ENCODE data around the gene PDE3A.

Gene PDE3A

GRCh38 chr12:20443792-20444191 lies 75.5 kb downstream of the PDE3A start:
- no peak overlapping the region for H2BK12ac ChIP-seq (ENCODE audit: low read length)
- no peak overlapping the region for H3K4ac ChIP-seq (ENCODE audit: low read length)
- H3K23ac ChIP-seq (ENCODE audit: low read depth, low read length, poor library complexity) = no peak overlapping the region
- H3K4me3 ChIP-seq (ENCODE audit: low read length in 2 of 2) = no peak overlapping the region
- no peak overlapping the region for H3K9ac ChIP-seq (ENCODE audit: low read depth, low read length, poor library complexity)
- H3K79me1 ChIP-seq (ENCODE audit: low read depth, low read length) = no peaks in the 10 kb centered on the region
- no peak overlapping the region for H3K14ac ChIP-seq (ENCODE audit: low read length)
- H2BK5ac ChIP-seq (ENCODE audit: low read length) = no peak overlapping the region
- H4K91ac ChIP-seq (ENCODE audit: low read depth, low read length, poor library complexity) = no peak overlapping the region
- no peak overlapping the region for H2AK5ac ChIP-seq (ENCODE audit: low read depth, low read length)
- WGBS, 2 donors (ENCODE audit: extremely low coverage in 2 of 2, insufficient read length in 2 of 2, insufficient replicate concordance in 1 of 2) = no CpG with 5 or more reads among the region's 2 CpGs
- no peak for DNase-seq (ENCODE audit: low spot score)
- no peak overlapping the region for H2BK15ac ChIP-seq (ENCODE audit: low read length)
- H3K27me3 ChIP-seq (ENCODE audit: control insufficient read depth in 3 of 3, insufficient read depth in 3 of 3, low read depth in 1 of 3, low read length in 3 of 3) = no peaks in the 10 kb centered on the region
- H3K9me3 ChIP-seq (replicated peaks in 1 of 2; ENCODE audit: control insufficient read depth in 2 of 2, insufficient read depth in 1 of 2, low read depth in 1 of 2, low read length in 2 of 2) = peaks cover 0 to 1% of the 10 kb centered on the region in 2 donors
- no peak overlapping the region for H3K27ac ChIP-seq (replicated peaks; ENCODE audit: low read length)
- H3K18ac ChIP-seq (ENCODE audit: low read length) = no peak overlapping the region
- no peak overlapping the region for H3K4me2 ChIP-seq (ENCODE audit: insufficient read depth, low read length, poor library complexity, severe bottlenecking)
- H3K36me3 ChIP-seq (replicated peaks in 1 of 2; ENCODE audit: control insufficient read depth in 2 of 2, insufficient read depth in 2 of 2, low read length in 2 of 2) = peaks cover 0 to 1% of the 10 kb centered on the region in 2 donors
- H4K8ac ChIP-seq (ENCODE audit: low read depth, low read length) = no peak overlapping the region
- no peak overlapping the region for H2AFZ ChIP-seq (ENCODE audit: low read length)
- H2BK120ac ChIP-seq (ENCODE audit: low read depth, low read length) = no peak overlapping the region
- H3K4me1 ChIP-seq (ENCODE audit: control insufficient read depth in 2 of 2, insufficient read depth in 1 of 2, low read depth in 1 of 2, low read length in 2 of 2) = peaks cover 0 to 2% of the 10 kb centered on the region in 2 donors

GRCh38 chr12:20444595-20445170 lies 76.3 kb downstream of the PDE3A start:
- no peak overlapping the region for H2BK15ac ChIP-seq (ENCODE audit: low read length)
- no peak overlapping the region for H2BK12ac ChIP-seq (ENCODE audit: low read length)
- peaks cover 0 to 2% of the 10 kb centered on the region in 2 donors for H3K4me1 ChIP-seq (ENCODE audit: control insufficient read depth in 2 of 2, insufficient read depth in 1 of 2, low read depth in 1 of 2, low read length in 2 of 2)
- no CpG with 5 or more reads among the region's 6 CpGs for WGBS, 2 donors (ENCODE audit: extremely low coverage in 2 of 2, insufficient read length in 2 of 2, insufficient replicate concordance in 1 of 2)
- H3K27me3 ChIP-seq (ENCODE audit: control insufficient read depth in 3 of 3, insufficient read depth in 3 of 3, low read depth in 1 of 3, low read length in 3 of 3) = no peaks in the 10 kb centered on the region
- no peak overlapping the region for H3K14ac ChIP-seq (ENCODE audit: low read length)
- H3K27ac ChIP-seq (replicated peaks; ENCODE audit: low read length) = no peak overlapping the region
- H3K9me3 ChIP-seq (replicated peaks in 1 of 2; ENCODE audit: control insufficient read depth in 2 of 2, insufficient read depth in 1 of 2, low read depth in 1 of 2, low read length in 2 of 2) = peaks cover 0 to 1% of the 10 kb centered on the region in 2 donors
- H2AFZ ChIP-seq (ENCODE audit: low read length) = no peak overlapping the region
- no peak overlapping the region for H3K18ac ChIP-seq (ENCODE audit: low read length)
- H2AK5ac ChIP-seq (ENCODE audit: low read depth, low read length) = no peak overlapping the region
- H3K79me1 ChIP-seq (ENCODE audit: low read depth, low read length) = no peaks in the 10 kb centered on the region
- peaks cover 0 to 1% of the 10 kb centered on the region in 2 donors for H3K36me3 ChIP-seq (replicated peaks in 1 of 2; ENCODE audit: control insufficient read depth in 2 of 2, insufficient read depth in 2 of 2, low read length in 2 of 2)
- H4K91ac ChIP-seq (ENCODE audit: low read depth, low read length, poor library complexity) = no peak overlapping the region
- no peak overlapping the region for H3K9ac ChIP-seq (ENCODE audit: low read depth, low read length, poor library complexity)
- H2BK5ac ChIP-seq (ENCODE audit: low read length) = no peak overlapping the region
- no peak overlapping the region for H3K4me3 ChIP-seq (ENCODE audit: low read length in 2 of 2)
- no peak overlapping the region for H2BK120ac ChIP-seq (ENCODE audit: low read depth, low read length)
- no peak overlapping the region for H3K4ac ChIP-seq (ENCODE audit: low read length)
- no peak overlapping the region for H3K4me2 ChIP-seq (ENCODE audit: insufficient read depth, low read length, poor library complexity, severe bottlenecking)
- no peak for DNase-seq (ENCODE audit: low spot score)
- H4K8ac ChIP-seq (ENCODE audit: low read depth, low read length) = no peak overlapping the region
- no peak overlapping the region for H3K23ac ChIP-seq (ENCODE audit: low read depth, low read length, poor library complexity)

- no peak overlapping the region for H3K4me3 ChIP-seq (ENCODE audit: low read length in 2 of 2)
- H2BK12ac ChIP-seq (ENCODE audit: low read length) = no peak overlapping the region
- no peak overlapping the region for H3K23ac ChIP-seq (ENCODE audit: low read depth, low read length, poor library complexity)
- peaks cover 0 to 1% of the 10 kb centered on the region in 2 donors for H3K9me3 ChIP-seq (replicated peaks in 1 of 2; ENCODE audit: control insufficient read depth in 2 of 2, insufficient read depth in 1 of 2, low read depth in 1 of 2, low read length in 2 of 2)
- H3K18ac ChIP-seq (ENCODE audit: low read length) = no peak overlapping the region
- peaks cover 0 to 1% of the 10 kb centered on the region in 2 donors for H3K36me3 ChIP-seq (replicated peaks in 1 of 2; ENCODE audit: control insufficient read depth in 2 of 2, insufficient read depth in 2 of 2, low read length in 2 of 2)
- DNase-seq (ENCODE audit: low spot score) = no peak
- no peak overlapping the region for H3K9ac ChIP-seq (ENCODE audit: low read depth, low read length, poor library complexity)
- H3K27me3 ChIP-seq (ENCODE audit: control insufficient read depth in 3 of 3, insufficient read depth in 3 of 3, low read depth in 1 of 3, low read length in 3 of 3) = no peaks in the 10 kb centered on the region
- no peaks in the 10 kb centered on the region for H3K79me1 ChIP-seq (ENCODE audit: low read depth, low read length)
- H2AFZ ChIP-seq (ENCODE audit: low read length) = no peak overlapping the region
- no peak overlapping the region for H3K4ac ChIP-seq (ENCODE audit: low read length)
- no peak overlapping the region for H2BK120ac ChIP-seq (ENCODE audit: low read depth, low read length)
- H3K4me1 ChIP-seq (ENCODE audit: control insufficient read depth in 2 of 2, insufficient read depth in 1 of 2, low read depth in 1 of 2, low read length in 2 of 2) = peaks cover 0 to 2% of the 10 kb centered on the region in 2 donors
- no peak overlapping the region for H2AK5ac ChIP-seq (ENCODE audit: low read depth, low read length)
- H2BK15ac ChIP-seq (ENCODE audit: low read length) = no peak overlapping the region
- H3K4me2 ChIP-seq (ENCODE audit: insufficient read depth, low read length, poor library complexity, severe bottlenecking) = no peak overlapping the region
- H2BK5ac ChIP-seq (ENCODE audit: low read length) = no peak overlapping the region
- H3K14ac ChIP-seq (ENCODE audit: low read length) = no peak overlapping the region
- H4K8ac ChIP-seq (ENCODE audit: low read depth, low read length) = no peak overlapping the region
- no peak overlapping the region for H3K27ac ChIP-seq (replicated peaks; ENCODE audit: low read length)
- no peak overlapping the region for H4K91ac ChIP-seq (ENCODE audit: low read depth, low read length, poor library complexity)
- no CpG with 5 or more reads among the region's 4 CpGs for WGBS, 2 donors (ENCODE audit: extremely low coverage in 2 of 2, insufficient read length in 2 of 2, insufficient replicate concordance in 1 of 2)
Observed at GRCh38 chr12:20445687-20446086, 77.3 kb downstream of the PDE3A start.

- H3K4me3 ChIP-seq (ENCODE audit: low read length in 2 of 2) = no peak overlapping the region
- no peak overlapping the region for H2AFZ ChIP-seq (ENCODE audit: low read length)
- H2BK120ac ChIP-seq (ENCODE audit: low read depth, low read length) = no peak overlapping the region
- no peak overlapping the region for H3K27ac ChIP-seq (replicated peaks; ENCODE audit: low read length)
- no peak overlapping the region for H4K8ac ChIP-seq (ENCODE audit: low read depth, low read length)
- no peak overlapping the region for H2BK12ac ChIP-seq (ENCODE audit: low read length)
- no peak overlapping the region for H2BK5ac ChIP-seq (ENCODE audit: low read length)
- H2AK5ac ChIP-seq (ENCODE audit: low read depth, low read length) = no peak overlapping the region
- no peak overlapping the region for H4K91ac ChIP-seq (ENCODE audit: low read depth, low read length, poor library complexity)
- peaks cover 0 to 2% of the 10 kb centered on the region in 2 donors for H3K4me1 ChIP-seq (ENCODE audit: control insufficient read depth in 2 of 2, insufficient read depth in 1 of 2, low read depth in 1 of 2, low read length in 2 of 2)
- no peak overlapping the region for H3K23ac ChIP-seq (ENCODE audit: low read depth, low read length, poor library complexity)
- no peak overlapping the region for H3K18ac ChIP-seq (ENCODE audit: low read length)
- H3K4me2 ChIP-seq (ENCODE audit: insufficient read depth, low read length, poor library complexity, severe bottlenecking) = no peak overlapping the region
- no peak overlapping the region for H3K4ac ChIP-seq (ENCODE audit: low read length)
- peaks cover 0 to 1% of the 10 kb centered on the region in 2 donors for H3K36me3 ChIP-seq (replicated peaks in 1 of 2; ENCODE audit: control insufficient read depth in 2 of 2, insufficient read depth in 2 of 2, low read length in 2 of 2)
- no peaks in the 10 kb centered on the region for H3K27me3 ChIP-seq (ENCODE audit: control insufficient read depth in 3 of 3, insufficient read depth in 3 of 3, low read depth in 1 of 3, low read length in 3 of 3)
- peaks cover 0 to 1% of the 10 kb centered on the region in 2 donors for H3K9me3 ChIP-seq (replicated peaks in 1 of 2; ENCODE audit: control insufficient read depth in 2 of 2, insufficient read depth in 1 of 2, low read depth in 1 of 2, low read length in 2 of 2)
- H2BK15ac ChIP-seq (ENCODE audit: low read length) = no peak overlapping the region
- no peak overlapping the region for H3K9ac ChIP-seq (ENCODE audit: low read depth, low read length, poor library complexity)
- no peaks in the 10 kb centered on the region for H3K79me1 ChIP-seq (ENCODE audit: low read depth, low read length)
- no peak overlapping the region for H3K14ac ChIP-seq (ENCODE audit: low read length)
- no CpG with 5 or more reads among the region's 3 CpGs for WGBS, 2 donors (ENCODE audit: extremely low coverage in 2 of 2, insufficient read length in 2 of 2, insufficient replicate concordance in 1 of 2)
- no peak for DNase-seq (ENCODE audit: low spot score)
Observed at GRCh38 chr12:20446836-20447235, 78.5 kb downstream of the PDE3A start.

Measured in neuronal stem cell (in vitro differentiated cells).